ENCODE data around the gene DIS3L2. TPM values are rescaled to one million over a fixed set of nuclear protein-coding genes. Genes with fewer than 3 reads are reported as not detected.

Gene DIS3L2
- total RNA-seq, 4 donors from 2014 or later, result 13.3 to 31.0 (median 23.6) TPM

GRCh38 chr2:232023426-232023825, 61.9 kb downstream of the DIS3L2 start:
- TF ChIP-seq CTCF (IDR thresholded peaks at IDR 0.05) (no peak), POLR2AphosphoS5 (IDR thresholded peaks at IDR 0.05) (no peak), POLR2A (IDR thresholded peaks at IDR 0.05) (no peak), EP300 (IDR thresholded peaks at IDR 0.05) (no peak)
- peaks cover 0 to 62% of the 10 kb centered on the region in 2 donors for H3K36me3 ChIP-seq

GRCh38 chr2:232024457-232024856, 62.9 kb downstream of the DIS3L2 start:
- Histone ChIP-seq H3K27ac (no peak overlapping the region), H3K4me1 (peaks cover 5 to 15% (median 5%) of the 10 kb centered on the region in 3 donors), H3K36me3 (peaks cover 0 to 52% of the 10 kb centered on the region in 2 donors), H3K27me3 (no peaks in the 10 kb centered on the region), H3K4me3 (no peak overlapping the region), H3K9me3 (no peaks in the 10 kb centered on the region)
- ATAC-seq, result no peak
- WGBS, 2 donors (ENCODE audit: low coverage in 1 of 2), result 80 to 84% methylated on average over 7 of the region's 7 CpGs
- TF ChIP-seq CTCF (IDR thresholded peaks at IDR 0.05), result no peak
- no peak for TF ChIP-seq EP300 (IDR thresholded peaks at IDR 0.05)

More at GRCh38 chr2:232023426-232023825, 61.9 kb downstream of the DIS3L2 start:
- H3K4me3 ChIP-seq, result no peak overlapping the region
- no peaks in the 10 kb centered on the region for H3K9me3 ChIP-seq
- no peaks in the 10 kb centered on the region for H3K27me3 ChIP-seq
- H3K27ac ChIP-seq, result no peak overlapping the region
- peaks cover 1 to 5% (median 2%) of the 10 kb centered on the region in 3 donors for H3K4me1 ChIP-seq
- ATAC-seq, result no peak

- H3K4me3 ChIP-seq, result no peak overlapping the region
- H3K27ac ChIP-seq, result no peak overlapping the region
- peaks cover 5 to 20% (median 5%) of the 10 kb centered on the region in 3 donors for H3K4me1 ChIP-seq
- 82 to 100% methylated on average over 1 to 2 of the region's 2 CpGs for WGBS, 2 donors (ENCODE audit: low coverage in 1 of 2)
- no peaks in the 10 kb centered on the region for H3K27me3 ChIP-seq
- H3K9me3 ChIP-seq, result no peaks in the 10 kb centered on the region
- peaks cover 0 to 47% of the 10 kb centered on the region in 2 donors for H3K36me3 ChIP-seq
- no peak for ATAC-seq
- TF ChIP-seq EP300 (IDR thresholded peaks at IDR 0.05) (no peak), POLR2AphosphoS5 (IDR thresholded peaks at IDR 0.05) (no peak)
These were observed 65.4 kb downstream of the DIS3L2 start for GRCh38 chr2:232026910-232027309.

- H3K27me3 ChIP-seq, result no peaks in the 10 kb centered on the region
- no peak for TF ChIP-seq EP300 (IDR thresholded peaks at IDR 0.05)
- TF ChIP-seq POLR2A (IDR thresholded peaks at IDR 0.05), result no peak
- TF ChIP-seq CTCF (IDR thresholded peaks at IDR 0.05), result no peak
- no peak for TF ChIP-seq POLR2AphosphoS5 (IDR thresholded peaks at IDR 0.05)
- ATAC-seq, result no peak
- no peak overlapping the region for H3K4me3 ChIP-seq
- peaks cover 0 to 41% of the 10 kb centered on the region in 2 donors for H3K36me3 ChIP-seq
- H3K27ac ChIP-seq, result no peak overlapping the region
- H3K4me1 ChIP-seq, result peaks cover 5 to 20% (median 5%) of the 10 kb centered on the region in 3 donors
- no peaks in the 10 kb centered on the region for H3K9me3 ChIP-seq
These were observed 66.0 kb downstream of the DIS3L2 start for GRCh38 chr2:232027530-232027929.

GRCh38 chr2:232028071-232028470, 66.6 kb downstream of the DIS3L2 start:
- TF ChIP-seq POLR2A (IDR thresholded peaks at IDR 0.05), result no peak
- TF ChIP-seq CTCF (IDR thresholded peaks at IDR 0.05), result no peak
- TF ChIP-seq EP300 (IDR thresholded peaks at IDR 0.05), result no peak
- TF ChIP-seq POLR2AphosphoS5 (IDR thresholded peaks at IDR 0.05), result no peak
- H3K27ac ChIP-seq, result no peak overlapping the region
- ATAC-seq, result no peak
- 59 to 83% methylated on average over 1 to 2 of the region's 2 CpGs for WGBS, 2 donors (ENCODE audit: low coverage in 1 of 2)
- no peaks in the 10 kb centered on the region for H3K27me3 ChIP-seq
- no peaks in the 10 kb centered on the region for H3K9me3 ChIP-seq
- peaks cover 5 to 20% (median 5%) of the 10 kb centered on the region in 3 donors for H3K4me1 ChIP-seq
- H3K4me3 ChIP-seq, result no peak overlapping the region
- H3K36me3 ChIP-seq, result peaks cover 0 to 36% of the 10 kb centered on the region in 2 donors
